ENCODE results near the gene MPI.

Gene MPI

GRCh38 chr15:74889883-74890664, at the start of gene MPI:
Gene MPI, plus strand, starts transcription at chr15:74890042. Its CDS starts 32 bp downstream, at chr15:74890074.
- Mint-ChIP-seq H3K27me3 (ENCODE audit: low read depth) (no peaks in the 10 kb centered on the region), H3K9me3 (no peaks in the 10 kb centered on the region), H3K36me3 (ENCODE audit: low read depth) (peaks cover 12% of the 10 kb centered on the region), H3K4me1 (peaks cover 18% of the 10 kb centered on the region), H3K4me3 (peak within 1 kb of the TSS; percentile 84 to 91 (median 89)), H3K27ac (peak within 1 kb of the TSS; percentile 86 to 92 (median 89))
- peak in 1 of 3 experiments; percentile 12 for TF ChIP-seq CTCF (IDR thresholded peaks at IDR 0.05; ENCODE audit: unreplicated experiment in 3 of 3)

- H3K27ac Mint-ChIP-seq, result no peak overlapping the region
- peaks cover 25% of the 10 kb centered on the region for H3K4me1 Mint-ChIP-seq
- H3K4me3 Mint-ChIP-seq, result peak overlapping the region; percentile 92 to 95 (median 94)
- H3K9me3 Mint-ChIP-seq, result no peaks in the 10 kb centered on the region
- no peak for TF ChIP-seq CTCF (IDR thresholded peaks at IDR 0.05; ENCODE audit: unreplicated experiment in 3 of 3)
- H3K27me3 Mint-ChIP-seq (ENCODE audit: low read depth), result no peaks in the 10 kb centered on the region
- H3K36me3 Mint-ChIP-seq (ENCODE audit: low read depth), result peaks cover 17% of the 10 kb centered on the region
Observed at GRCh38 chr15:74840851-74841775, 48.7 kb upstream of the MPI start.

GRCh38 chr15:74841891-74842373, 47.9 kb upstream of the MPI start:
- TF ChIP-seq CTCF (IDR thresholded peaks at IDR 0.05; ENCODE audit: unreplicated experiment in 3 of 3), result no peak
- H3K27ac Mint-ChIP-seq, result no peak overlapping the region
- H3K4me3 Mint-ChIP-seq, result peak overlapping the region; percentile 92 to 95 (median 94)
- H3K36me3 Mint-ChIP-seq (ENCODE audit: low read depth), result peaks cover 17% of the 10 kb centered on the region
- H3K9me3 Mint-ChIP-seq, result no peaks in the 10 kb centered on the region
- H3K4me1 Mint-ChIP-seq, result peaks cover 25% of the 10 kb centered on the region
- H3K27me3 Mint-ChIP-seq (ENCODE audit: low read depth), result no peaks in the 10 kb centered on the region

GRCh38 chr15:74842581-74843444, 47.0 kb upstream of the MPI start, which contains the start of gene ULK3:
Gene ULK3, minus strand, starts transcription at chr15:74843156. Its CDS starts 51 bp downstream, at chr15:74843105.
- peak within 1 kb of the TSS; percentile 92 to 95 (median 94) for H3K4me3 Mint-ChIP-seq
- H3K27me3 Mint-ChIP-seq (ENCODE audit: low read depth), result no peaks in the 10 kb centered on the region
- peak within 1 kb of the TSS; percentile 91 to 98 (median 94) for H3K27ac Mint-ChIP-seq
- peak; percentile 74 to 93 (median 84) for TF ChIP-seq CTCF (IDR thresholded peaks at IDR 0.05; ENCODE audit: unreplicated experiment in 3 of 3)
- H3K36me3 Mint-ChIP-seq (ENCODE audit: low read depth), result peaks cover 20% of the 10 kb centered on the region
- H3K9me3 Mint-ChIP-seq, result no peaks in the 10 kb centered on the region
- H3K4me1 Mint-ChIP-seq, result peaks cover 29% of the 10 kb centered on the region

- H3K36me3 Mint-ChIP-seq (ENCODE audit: low read depth), result peaks cover 27% of the 10 kb centered on the region
- no peaks in the 10 kb centered on the region for H3K9me3 Mint-ChIP-seq
- H3K4me1 Mint-ChIP-seq, result peaks cover 29% of the 10 kb centered on the region
Observed at GRCh38 chr15:74843445-74843828, 46.4 kb upstream of the MPI start.

More at GRCh38 chr15:74843445-74843828, 46.4 kb upstream of the MPI start:
- Mint-ChIP-seq H3K4me3 (peak overlapping the region; percentile 82 to 93 (median 92)), H3K27ac (peak overlapping the region; percentile 91 to 98 (median 94)), H3K27me3 (ENCODE audit: low read depth) (no peaks in the 10 kb centered on the region)
- TF ChIP-seq CTCF (IDR thresholded peaks at IDR 0.05; ENCODE audit: unreplicated experiment in 3 of 3), result no peak

Data from nephron (organoid).